OCI-LY3 (cell line): ENCODE data around the gene VRK2.
"Not testable (repeated sequence)": the region's sequence is repeated elsewhere in the genome, so short reads cannot be mapped to it uniquely, and the experiment has no call there.

Source experiments
- H2AFZ ChIP-seq: fragments of 200-600, 300-600 bp; shearing (Covaris generic); 2 replicates; pipeline ENCODE4 v1.6.0; 2014; ENCODE audit warnings: antibody characterized with exemption, low read depth, low read length
- H3K27ac ChIP-seq: fragments of 200-600, 300-600 bp; sonication (generic); 2 replicates; pipeline ENCODE4 v1.5.1; 2014; ENCODE audit warnings: mild to moderate bottlenecking, low read length, moderate library complexity, mixed read lengths
- H3K27me3 ChIP-seq: fragments of 200-600, 300-600 bp; sonication (generic); 2 replicates; pipeline ENCODE4 v1.6.1; 2014; ENCODE audit warnings: low read depth, low read length, mixed read lengths
- H3K36me3 ChIP-seq: fragments of 200-600, 300-600 bp; sonication (generic); replicated peaks from 2 replicates; pipeline ENCODE3; 2014; ENCODE audit warnings: low read depth, low read length, mixed read lengths
- H3K4me1 ChIP-seq: fragments of 300-600, 200-600 bp; sonication (generic); 2 replicates; pipeline ENCODE4 v1.6.1; 2014; ENCODE audit warnings: low read length, mixed read lengths
- H3K4me2 ChIP-seq: fragments of 200-600, 300-600 bp; sonication (generic); 2 replicates; pipeline ENCODE4 v1.6.1; 2014; ENCODE audit warnings: low read length, mixed read lengths
- H3K4me3 ChIP-seq: fragments of 300-600, 200-600 bp; sonication (generic); 2 replicates; pipeline ENCODE4 v1.5.1; 2014; ENCODE audit warnings: antibody characterized with exemption, mild to moderate bottlenecking, low read length, moderate library complexity
- H3K79me2 ChIP-seq: fragments of 300-600, 200-600 bp; shearing (Covaris generic); 2 replicates; pipeline ENCODE4 v1.6.1; 2014; ENCODE audit warnings: mild to moderate bottlenecking, low read length, mixed read lengths
- H3K9ac ChIP-seq: fragments of 300-600, 200-600 bp; shearing (Covaris generic); 2 replicates; pipeline ENCODE4 v1.6.0; 2014; ENCODE audit warnings: mild to moderate bottlenecking, low read length, moderate library complexity
- H3K9me3 ChIP-seq: fragments of 200-600, 300-600 bp; shearing (Covaris generic); 2 replicates; pipeline ENCODE4 v1.6.1; 2014; ENCODE audit warnings: low read length, mixed read lengths; ENCODE audit not compliant: insufficient read depth
- H4K20me1 ChIP-seq: fragments of 200-600, 300-600 bp; sonication (generic); 2 replicates; pipeline ENCODE4 v1.6.1; 2016; ENCODE audit warnings: low read length, mixed read lengths; ENCODE audit not compliant: insufficient read depth
- EZH2phosphoT487 ChIP-seq: fragments of 200-600 bp; shearing (Covaris generic); IDR thresholded peaks from 2 replicates; pipeline ENCODE4 v1.6.1; 2018; ENCODE audit warnings: antibody characterized with exemption, mixed run types, low read depth
- TF ChIP-seq, protein P1 (sequence below): fragments of 200-600, 300-600 bp; sonication (generic); IDR thresholded peaks from 2 replicates; pipeline ENCODE4 v1.5.1; 2014; ENCODE audit warnings: antibody characterized with exemption, low read length, low read depth

VRK2 gene

DNA sequence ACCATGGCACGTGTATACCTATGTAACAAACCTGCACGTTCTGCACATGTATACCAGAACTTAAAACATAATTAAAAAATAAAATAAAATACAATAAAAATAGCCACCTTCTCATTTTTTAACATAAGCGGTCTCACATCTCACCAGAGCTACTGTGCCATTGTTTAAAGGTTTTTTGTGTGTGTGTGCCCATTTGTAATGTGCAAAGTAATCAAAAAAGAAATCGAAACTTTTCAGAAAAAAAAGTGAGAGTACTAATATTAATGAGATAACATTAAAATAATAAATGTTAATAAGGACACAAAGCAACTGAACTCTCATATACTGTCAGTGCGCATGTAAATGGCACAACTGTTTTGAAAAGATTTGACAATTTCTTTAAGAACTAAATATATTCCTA, 134.0 kb downstream of the VRK2 start:
- H3K36me3 ChIP-seq = no peaks in the 10 kb centered on the region
- no peak overlapping the region for H2AFZ ChIP-seq
- TF ChIP-seq EZH2phosphoT487 = no peak
- TF ChIP-seq, protein P1, sequence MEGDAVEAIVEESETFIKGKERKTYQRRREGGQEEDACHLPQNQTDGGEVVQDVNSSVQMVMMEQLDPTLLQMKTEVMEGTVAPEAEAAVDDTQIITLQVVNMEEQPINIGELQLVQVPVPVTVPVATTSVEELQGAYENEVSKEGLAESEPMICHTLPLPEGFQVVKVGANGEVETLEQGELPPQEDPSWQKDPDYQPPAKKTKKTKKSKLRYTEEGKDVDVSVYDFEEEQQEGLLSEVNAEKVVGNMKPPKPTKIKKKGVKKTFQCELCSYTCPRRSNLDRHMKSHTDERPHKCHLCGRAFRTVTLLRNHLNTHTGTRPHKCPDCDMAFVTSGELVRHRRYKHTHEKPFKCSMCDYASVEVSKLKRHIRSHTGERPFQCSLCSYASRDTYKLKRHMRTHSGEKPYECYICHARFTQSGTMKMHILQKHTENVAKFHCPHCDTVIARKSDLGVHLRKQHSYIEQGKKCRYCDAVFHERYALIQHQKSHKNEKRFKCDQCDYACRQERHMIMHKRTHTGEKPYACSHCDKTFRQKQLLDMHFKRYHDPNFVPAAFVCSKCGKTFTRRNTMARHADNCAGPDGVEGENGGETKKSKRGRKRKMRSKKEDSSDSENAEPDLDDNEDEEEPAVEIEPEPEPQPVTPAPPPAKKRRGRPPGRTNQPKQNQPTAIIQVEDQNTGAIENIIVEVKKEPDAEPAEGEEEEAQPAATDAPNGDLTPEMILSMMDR = no peak

DNA sequence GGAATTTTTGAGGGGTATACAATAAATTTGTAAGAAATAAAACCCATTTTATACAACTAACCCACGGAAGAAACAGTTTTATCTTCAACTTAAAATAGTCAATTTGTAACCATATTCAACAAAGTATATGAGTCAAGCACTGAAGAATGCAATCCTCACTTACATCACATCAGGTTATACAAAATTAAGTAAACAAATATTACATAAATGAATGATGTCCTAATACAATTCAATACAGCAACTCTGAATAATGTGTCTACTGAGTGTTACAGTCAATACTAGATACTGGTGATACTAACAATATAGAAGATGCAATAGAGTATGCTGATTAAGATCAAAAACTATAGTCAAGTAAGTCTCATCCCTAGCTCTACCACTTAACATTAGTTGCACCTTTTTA, 135.9 kb downstream of the VRK2 start:
- Histone ChIP-seq H3K36me3 (no peaks in the 10 kb centered on the region), H3K4me1 (no peaks in the 10 kb centered on the region), H3K4me3 (no peak overlapping the region), H3K9ac (no peak overlapping the region), H4K20me1 (no peaks in the 10 kb centered on the region), H3K27ac (no peak overlapping the region), H3K4me2 (no peak overlapping the region), H3K9me3 (no peaks in the 10 kb centered on the region), H3K79me2 (no peaks in the 10 kb centered on the region), H3K27me3 (no peaks in the 10 kb centered on the region), H2AFZ (no peak overlapping the region)
- TF ChIP-seq, protein P1 = no peak
- TF ChIP-seq EZH2phosphoT487 = no peak

More for the DNA sequence above, 134.0 kb downstream of the VRK2 start:
- Histone ChIP-seq H3K4me3 (no peak overlapping the region), H3K27me3 (no peaks in the 10 kb centered on the region), H3K9me3 (no peaks in the 10 kb centered on the region), H3K4me2 (no peak overlapping the region), H3K27ac (no peak overlapping the region), H3K4me1 (no peaks in the 10 kb centered on the region), H3K9ac (no peak overlapping the region), H3K79me2 (no peaks in the 10 kb centered on the region), H4K20me1 (no peaks in the 10 kb centered on the region)

DNA sequence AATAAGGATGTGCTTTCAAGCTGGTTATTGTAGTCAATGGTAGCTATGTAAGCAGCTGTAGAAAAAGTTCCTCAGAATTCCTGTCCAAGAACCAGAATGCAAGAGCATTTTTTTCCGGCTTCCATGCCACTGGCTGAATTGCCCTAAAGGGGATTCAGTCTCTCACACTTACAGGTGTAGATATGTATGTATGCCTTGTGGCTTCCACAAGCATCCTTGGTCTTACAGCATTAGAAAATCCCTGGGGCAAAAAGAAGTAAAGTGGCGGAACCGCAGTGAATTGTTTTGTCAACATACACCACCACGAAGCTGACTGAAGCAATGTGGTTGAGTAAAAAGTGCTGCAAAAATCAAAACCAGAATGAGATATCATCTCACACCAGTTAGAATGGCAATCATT, 139.9 kb downstream of the VRK2 start:
- Histone ChIP-seq H4K20me1 (no peaks in the 10 kb centered on the region), H3K9ac (no peak overlapping the region), H3K27ac (no peak overlapping the region), H3K36me3 (peaks cover 5% of the 10 kb centered on the region), H3K79me2 (no peaks in the 10 kb centered on the region), H3K27me3 (no peaks in the 10 kb centered on the region), H3K4me1 (no peaks in the 10 kb centered on the region), H2AFZ (no peak overlapping the region), H3K9me3 (no peaks in the 10 kb centered on the region), H3K4me3 (no peak overlapping the region), H3K4me2 (no peak overlapping the region)
- no peak for TF ChIP-seq EZH2phosphoT487
- TF ChIP-seq, protein P1 = no peak

GRCh38 chr2:58187022-58187421, 140.4 kb downstream of the VRK2 start:
- H3K27ac ChIP-seq = not testable (repeated sequence)

GRCh38 chr2:58194458-58194857, 147.9 kb downstream of the VRK2 start:
- no peaks in the 10 kb centered on the region for H4K20me1 ChIP-seq
- H3K27ac ChIP-seq = no peak overlapping the region
- no peak overlapping the region for H2AFZ ChIP-seq
- no peaks in the 10 kb centered on the region for H3K27me3 ChIP-seq
- H3K4me1 ChIP-seq = no peaks in the 10 kb centered on the region
- H3K9me3 ChIP-seq = no peaks in the 10 kb centered on the region
- no peak overlapping the region for H3K9ac ChIP-seq
- TF ChIP-seq, protein P1 = no peak
- TF ChIP-seq EZH2phosphoT487 = no peak
- no peak overlapping the region for H3K4me3 ChIP-seq
- peaks cover 3% of the 10 kb centered on the region for H3K36me3 ChIP-seq
- H3K79me2 ChIP-seq = no peaks in the 10 kb centered on the region
- no peak overlapping the region for H3K4me2 ChIP-seq

More at GRCh38 chr2:58187022-58187421, 140.4 kb downstream of the VRK2 start:
- H3K79me2 ChIP-seq, H3K4me3 ChIP-seq, H3K9ac ChIP-seq, H3K4me1 ChIP-seq, H3K27me3 ChIP-seq, H3K9me3 ChIP-seq, H2AFZ ChIP-seq, H3K4me2 ChIP-seq, H3K36me3 ChIP-seq, H4K20me1 ChIP-seq: not testable (repeated sequence)
